Esophagus squamous epithelium (tissue), 4 donors: Measurements from ENCODE around the gene POLR2H.

Source experiments
- CTCF ChIP-seq, 6 experiments: fragments of 450-650 bp in 4 of 6; fragments of 200-600 bp in 2 of 6; sonication (generic) in 2 of 6; IDR thresholded peaks; one replicate each; pipeline ENCODE4 v1.5.1; 2016 to 2019; ENCODE audit warnings: antibody characterized with exemption in 6 of 6, mild to moderate bottlenecking in 4 of 6, moderate library complexity in 4 of 6
- POLR2A ChIP-seq, 4 donors: fragments of 450-650 bp; IDR thresholded peaks; one replicate each; pipeline ENCODE4 v1.6.1; 2017; ENCODE audit warnings: antibody characterized with exemption in 4 of 4, mild to moderate bottlenecking in 4 of 4, moderate library complexity in 3 of 4

- TF ChIP-seq CTCF (IDR thresholded peaks at IDR 0.05): no peak
- TF ChIP-seq POLR2A (IDR thresholded peaks at IDR 0.05): no peak
Measured at GRCh38 chr3:184409946-184410500, 48.5 kb downstream of the POLR2H start.
